HEK293 (cell line): ENCODE measurements around the gene FAM169A.
A peak's percentile ranks its signal among the peaks of the same experiment; 100 is the strongest.

Source experiments
- GLIS1 ChIP-seq: fragments of 450-650 bp; formaldehyde crosslinking; IDR thresholded peaks from 2 replicates; pipeline ENCODE4 v1.5.1; 2016; ENCODE audit warnings: missing biosample characterization, missing genetic modification characterization
- HIC1 ChIP-seq: fragments of 450-650 bp; formaldehyde crosslinking; IDR thresholded peaks from 2 replicates; pipeline ENCODE4 v1.5.1; 2016; ENCODE audit warnings: missing biosample characterization, missing genetic modification characterization
- SCRT1 ChIP-seq: fragments of 450-650 bp; formaldehyde crosslinking; IDR thresholded peaks from 2 replicates; pipeline ENCODE4 v1.5.1; 2016; ENCODE audit warnings: missing biosample characterization, missing genetic modification characterization, borderline replicate concordance
- TCF7L2 ChIP-seq: IDR thresholded peaks from 2 replicates; pipeline ENCODE4 v1.6.1; 2011; ENCODE audit warnings: low read depth, mild to moderate bottlenecking, inconsistent platforms, low read length, moderate library complexity, borderline replicate concordance
- ZBTB11 ChIP-seq: fragments of 450-650 bp; formaldehyde crosslinking; conservative IDR thresholded peaks from 2 replicates; pipeline ENCODE4 v1.5.1; 2016; ENCODE audit warnings: low read depth, missing biosample characterization, missing genetic modification characterization
- ZFP3 ChIP-seq: fragments of 450-650 bp; formaldehyde crosslinking; IDR thresholded peaks from 2 replicates; pipeline ENCODE4 v1.5.1; 2016; ENCODE audit warnings: low read depth, missing biosample characterization, missing genetic modification characterization
- ZFP37 ChIP-seq: fragments of 450-650 bp; formaldehyde crosslinking; IDR thresholded peaks from 2 replicates; pipeline ENCODE4 v1.5.1; 2016; ENCODE audit warnings: missing biosample characterization, missing genetic modification characterization
- ZNF10 ChIP-seq: fragments of 450-650 bp; formaldehyde crosslinking; IDR thresholded peaks from 2 replicates; pipeline ENCODE4 v1.5.1; 2017; ENCODE audit warnings: missing biosample characterization, missing genetic modification characterization
- ZNF112 ChIP-seq: fragments of 450-650 bp; formaldehyde crosslinking; IDR thresholded peaks from 2 replicates; pipeline ENCODE4 v1.5.0; 2017; ENCODE audit warnings: missing biosample characterization, missing genetic modification characterization
- ZNF18 ChIP-seq: fragments of 450-650 bp; formaldehyde crosslinking; IDR thresholded peaks from 2 replicates; pipeline ENCODE4 v1.5.1; 2016; ENCODE audit warnings: missing biosample characterization, missing genetic modification characterization
- ZNF184 ChIP-seq: fragments of 450-650 bp; IDR thresholded peaks from 2 replicates; pipeline ENCODE4 v1.5.1; 2018; ENCODE audit warnings: missing biosample characterization, mild to moderate bottlenecking, missing genetic modification characterization
- ZNF221 ChIP-seq: fragments of 450-650 bp; formaldehyde crosslinking; IDR thresholded peaks from 2 replicates; pipeline ENCODE4 v1.5.1; 2017; ENCODE audit warnings: missing biosample characterization, missing genetic modification characterization, borderline replicate concordance
- ZNF398 ChIP-seq: fragments of 450-650 bp; formaldehyde crosslinking; IDR thresholded peaks from 2 replicates; pipeline ENCODE4 v1.5.1; 2017; ENCODE audit warnings: missing biosample characterization, missing genetic modification characterization
- ZNF423 ChIP-seq: fragments of 450-650 bp; formaldehyde crosslinking; IDR thresholded peaks from 2 replicates; pipeline ENCODE4 v1.5.1; 2016; ENCODE audit warnings: missing biosample characterization, missing genetic modification characterization
- ZNF48 ChIP-seq: fragments of 450-650 bp; formaldehyde crosslinking; IDR thresholded peaks from 2 replicates; pipeline ENCODE4 v1.5.1; 2016; ENCODE audit warnings: missing biosample characterization, missing genetic modification characterization
- ZNF585B ChIP-seq: fragments of 450-650 bp; formaldehyde crosslinking; IDR thresholded peaks from 2 replicates; pipeline ENCODE4 v1.5.1; 2016; ENCODE audit warnings: missing biosample characterization, missing genetic modification characterization
- ZNF610 ChIP-seq: fragments of 450-650 bp; formaldehyde crosslinking; IDR thresholded peaks from 2 replicates; pipeline ENCODE4 v1.5.1; 2016; ENCODE audit warnings: missing biosample characterization, missing genetic modification characterization, borderline replicate concordance
- ZNF660 ChIP-seq: fragments of 450-650 bp; IDR thresholded peaks from 2 replicates; pipeline ENCODE4 v1.5.1; 2018; ENCODE audit warnings: missing biosample characterization, mild to moderate bottlenecking, missing genetic modification characterization
- ZNF677 ChIP-seq: fragments of 450-650 bp; IDR thresholded peaks from 2 replicates; pipeline ENCODE4 v1.5.0; 2018; ENCODE audit warnings: missing biosample characterization, mild to moderate bottlenecking, missing genetic modification characterization, moderate library complexity
- ZNF701 ChIP-seq: fragments of 450-650 bp; formaldehyde crosslinking; IDR thresholded peaks from 2 replicates; pipeline ENCODE4 v1.5.1; 2016; ENCODE audit warnings: missing biosample characterization, missing genetic modification characterization
- ZNF792 ChIP-seq: fragments of 450-650 bp; formaldehyde crosslinking; IDR thresholded peaks from 2 replicates; pipeline ENCODE4 v1.5.1; 2016; ENCODE audit warnings: missing biosample characterization, missing genetic modification characterization
- ZSCAN16 ChIP-seq: fragments of 450-650 bp; formaldehyde crosslinking; IDR thresholded peaks from 2 replicates; pipeline ENCODE4 v1.5.1; 2016; ENCODE audit warnings: missing biosample characterization, missing genetic modification characterization
- TF ChIP-seq, protein P1 (sequence below): fragments of 450-650 bp; formaldehyde crosslinking; IDR thresholded peaks from 2 replicates; pipeline ENCODE4 v1.5.1; 2016; ENCODE audit warnings: missing biosample characterization, missing genetic modification characterization
- TF ChIP-seq, protein P2 (sequence below): fragments of 450-650 bp; formaldehyde crosslinking; IDR thresholded peaks from 2 replicates; pipeline ENCODE4 v1.5.1; 2016; ENCODE audit warnings: missing biosample characterization, missing genetic modification characterization
- TF ChIP-seq, protein P3 (sequence below): fragments of 450-650 bp; formaldehyde crosslinking; IDR thresholded peaks from 2 replicates; pipeline ENCODE4 v1.5.1; 2016; ENCODE audit warnings: missing biosample characterization, missing genetic modification characterization
- TF ChIP-seq, protein P4 (sequence below): fragments of 450-650 bp; formaldehyde crosslinking; IDR thresholded peaks from 2 replicates; pipeline ENCODE4 v1.5.1; 2017; ENCODE audit warnings: missing biosample characterization, mild to moderate bottlenecking, missing genetic modification characterization, moderate library complexity

The FAM169A gene

GRCh38 chr5:74766849-74767578 lies 99.2 kb downstream of the FAM169A start, which contains the start of the genes GFM2 and NSA2 (continued):
- TF ChIP-seq ZSCAN16 (tag by site-specific recombination) (no peak), TCF7L2 (0 out of 2 replicates have a peak, but pooled peaks have one; percentile 29), ZNF18 (no peak), ZFP3 (tag by site-specific recombination) (no peak), ZFP37 (peak; percentile 99), ZNF677 (tag by site-specific recombination) (no peak), ZNF701 (no peak), ZNF48 (tag by site-specific recombination) (no peak), ZNF660 (tag by site-specific recombination) (peak; percentile 99), ZBTB11 (tag by site-specific recombination) (peak; percentile 100), ZNF221 (no peak), ZNF184 (tag by site-specific recombination) (0 out of 2 replicates have a peak, but pooled peaks have one; percentile 68), SCRT1 (tag by site-specific recombination) (no peak), ZNF423 (tag by site-specific recombination) (no peak), HIC1 (tag by site-specific recombination) (no peak), ZNF398 (no peak), GLIS1 (tag by site-specific recombination) (no peak; the same call in 1 of the 2 replicates), ZNF112 (tag by site-specific recombination) (no peak), ZNF585B (tag by site-specific recombination) (no peak), ZNF792 (tag by site-specific recombination) (no peak), ZNF610 (tag by site-specific recombination) (0 out of 2 replicates have a peak, but pooled peaks have one; percentile 37), ZNF10 (0 out of 2 replicates have a peak, but pooled peaks have one; percentile 25)
- TF ChIP-seq, protein P1, sequence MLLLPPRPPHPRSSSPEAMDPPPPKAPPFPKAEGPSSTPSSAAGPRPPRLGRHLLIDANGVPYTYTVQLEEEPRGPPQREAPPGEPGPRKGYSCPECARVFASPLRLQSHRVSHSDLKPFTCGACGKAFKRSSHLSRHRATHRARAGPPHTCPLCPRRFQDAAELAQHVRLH (tag by site-specific recombination): peak; percentile 94
- TF ChIP-seq, protein P2, sequence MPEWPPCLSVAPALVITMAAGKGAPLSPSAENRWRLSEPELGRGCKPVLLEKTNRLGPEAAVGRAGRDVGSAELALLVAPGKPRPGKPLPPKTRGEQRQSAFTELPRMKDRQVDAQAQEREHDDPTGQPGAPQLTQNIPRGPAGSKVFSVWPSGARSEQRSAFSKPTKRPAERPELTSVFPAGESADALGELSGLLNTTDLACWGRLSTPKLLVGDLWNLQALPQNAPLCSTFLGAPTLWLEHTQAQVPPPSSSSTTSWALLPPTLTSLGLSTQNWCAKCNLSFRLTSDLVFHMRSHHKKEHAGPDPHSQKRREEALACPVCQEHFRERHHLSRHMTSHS (tag by site-specific recombination): no peak
- TF ChIP-seq, protein P3, sequence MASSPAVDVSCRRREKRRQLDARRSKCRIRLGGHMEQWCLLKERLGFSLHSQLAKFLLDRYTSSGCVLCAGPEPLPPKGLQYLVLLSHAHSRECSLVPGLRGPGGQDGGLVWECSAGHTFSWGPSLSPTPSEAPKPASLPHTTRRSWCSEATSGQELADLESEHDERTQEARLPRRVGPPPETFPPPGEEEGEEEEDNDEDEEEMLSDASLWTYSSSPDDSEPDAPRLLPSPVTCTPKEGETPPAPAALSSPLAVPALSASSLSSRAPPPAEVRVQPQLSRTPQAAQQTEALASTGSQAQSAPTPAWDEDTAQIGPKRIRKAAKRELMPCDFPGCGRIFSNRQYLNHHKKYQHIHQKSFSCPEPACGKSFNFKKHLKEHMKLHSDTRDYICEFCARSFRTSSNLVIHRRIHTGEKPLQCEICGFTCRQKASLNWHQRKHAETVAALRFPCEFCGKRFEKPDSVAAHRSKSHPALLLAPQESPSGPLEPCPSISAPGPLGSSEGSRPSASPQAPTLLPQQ (tag by site-specific recombination): peak; percentile 87
- TF ChIP-seq, protein P4, sequence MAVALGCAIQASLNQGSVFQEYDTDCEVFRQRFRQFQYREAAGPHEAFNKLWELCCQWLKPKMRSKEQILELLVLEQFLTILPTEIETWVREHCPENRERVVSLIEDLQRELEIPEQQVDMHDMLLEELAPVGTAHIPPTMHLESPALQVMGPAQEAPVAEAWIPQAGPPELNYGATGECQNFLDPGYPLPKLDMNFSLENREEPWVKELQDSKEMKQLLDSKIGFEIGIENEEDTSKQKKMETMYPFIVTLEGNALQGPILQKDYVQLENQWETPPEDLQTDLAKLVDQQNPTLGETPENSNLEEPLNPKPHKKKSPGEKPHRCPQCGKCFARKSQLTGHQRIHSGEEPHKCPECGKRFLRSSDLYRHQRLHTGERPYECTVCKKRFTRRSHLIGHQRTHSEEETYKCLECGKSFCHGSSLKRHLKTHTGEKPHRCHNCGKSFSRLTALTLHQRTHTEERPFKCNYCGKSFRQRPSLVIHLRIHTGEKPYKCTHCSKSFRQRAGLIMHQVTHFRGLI (tag by site-specific recombination): peak; percentile 80; the same call in 1 of the 2 replicates
